H1 (cell line): Measurements from ENCODE around the gene DDX5. TPM values are rescaled to one million over a fixed set of nuclear protein-coding genes. Genes with fewer than 3 reads are reported as not detected.
"Not testable (repeated sequence)": the region's sequence is repeated elsewhere in the genome, so short reads cannot be mapped to it uniquely, and the experiment has no call there.

Experiments
- CTCF ChIA-PET: fragments of 300-600 bp; sonication (Branson Sonifier 250); formaldehyde crosslinking; loops from one replicate; lab custom pipeline; 2021; ENCODE audit not compliant: partially characterized antibody; lab: Charles Lee
- POLR2A ChIA-PET: fragments of 300-600 bp; sonication (Branson Sonifier 250); formaldehyde crosslinking; loops from one replicate; lab custom pipeline; 2021; ENCODE audit warnings: inconsistent platforms; ENCODE audit not compliant: partially characterized antibody; lab: Charles Lee
- DNase-seq, 2 experiments: peaks; one replicate each; pipeline versions ENCODE4 v3.0.0 to v3.0.0-alpha.2; 2010 to 2022; ENCODE audit warnings: low spot score in 2 of 2, low read depth in 1 of 2, mixed read lengths in 1 of 2
- FAIRE-seq: peaks from 2 replicates; lab custom pipeline; 2011; peaks lifted over from hg19 to GRCh38; lab: Jason Lieb, UNC
- H2AFZ ChIP-seq: 2 replicates; pipeline ENCODE4 v1.8.1; 2012; ENCODE audit warnings: low read length, inconsistent platforms
- H2AK5ac ChIP-seq: 2 replicates; pipeline ENCODE4 v1.6.1; 2013; ENCODE audit warnings: low read depth, low read length
- H2BK120ac ChIP-seq: replicated peaks from 2 replicates; pipeline ENCODE3; 2013; ENCODE audit warnings: low read depth, low read length, inconsistent platforms
- H2BK12ac ChIP-seq: 2 replicates; pipeline ENCODE4 v1.6.1; 2013; ENCODE audit warnings: low read depth, low read length
- H2BK15ac ChIP-seq: 2 replicates; pipeline ENCODE4 v1.6.1; 2013; ENCODE audit warnings: low read length
- H2BK20ac ChIP-seq: 2 replicates; pipeline ENCODE4 v1.6.1; 2013; ENCODE audit warnings: low read length
- H2BK5ac ChIP-seq: 2 replicates; pipeline ENCODE4 v1.6.1; 2013; ENCODE audit warnings: low read depth, low read length
- H3K14ac ChIP-seq: 2 replicates; pipeline ENCODE4 v1.6.1; 2013; ENCODE audit warnings: inconsistent platforms; ENCODE audit not compliant: insufficient read length
- H3K18ac ChIP-seq: 2 replicates; pipeline ENCODE4 v1.6.1; 2013; ENCODE audit warnings: low read length; ENCODE audit errors: extremely low read depth
- H3K23ac ChIP-seq: 2 replicates; pipeline ENCODE4 v1.6.1; 2013; ENCODE audit warnings: inconsistent platforms; ENCODE audit not compliant: insufficient read length
- H3K23me2 ChIP-seq: 2 replicates; pipeline ENCODE4 v1.6.1; 2013; ENCODE audit warnings: low read depth, low read length
- H3K27ac ChIP-seq: 2 replicates; pipeline ENCODE4 v1.6.1; 2011; ENCODE audit warnings: low read depth, low read length, inconsistent platforms
- H3K27me3 ChIP-seq, 4 experiments: replicated peaks in 1 of 4; 1 replicate in 1 of 4; 2 replicates in 3 of 4; pipeline versions ENCODE4 v1.6.1 to v1.8.1; 2011 to 2013; ENCODE audit warnings: low read length in 3 of 4, mild to moderate bottlenecking in 3 of 4, inconsistent platforms in 2 of 4, mixed read lengths in 2 of 4, moderate library complexity in 1 of 4; ENCODE audit not compliant: control insufficient read depth in 3 of 4, insufficient read depth in 3 of 4; ENCODE audit errors: extremely low read depth in 1 of 4
- H3K36me3 ChIP-seq, 4 experiments: 2 replicates each; pipeline versions ENCODE4 v1.6.1 to v1.8.1; 2011 to 2013; ENCODE audit warnings: mild to moderate bottlenecking in 4 of 4, low read length in 3 of 4, moderate library complexity in 2 of 4, control low read depth in 1 of 4, inconsistent platforms in 1 of 4; ENCODE audit not compliant: insufficient read depth in 4 of 4, control insufficient read depth in 2 of 4
- H3K4ac ChIP-seq: replicated peaks from 2 replicates; pipeline ENCODE3; 2013; ENCODE audit warnings: low read length, low read depth, mixed read lengths, inconsistent platforms; ENCODE audit not compliant: insufficient read length
- H3K4me1 ChIP-seq, 4 experiments: replicated peaks in 1 of 4; 1 replicate in 1 of 4; 2 replicates in 3 of 4; pipeline versions ENCODE4 v1.6.1 to v1.8.1; 2011 to 2013; ENCODE audit warnings: low read length in 3 of 4, inconsistent platforms in 2 of 4, mixed read lengths in 1 of 4; ENCODE audit not compliant: insufficient read depth in 4 of 4, control insufficient read depth in 3 of 4
- H3K4me2 ChIP-seq, 2 experiments: 2 replicates each; pipeline versions ENCODE4 v1.6.1 to v1.8.1; 2011 to 2013; ENCODE audit warnings: low read depth in 2 of 2, low read length in 2 of 2, control low read depth in 1 of 2, inconsistent platforms in 1 of 2, mild to moderate bottlenecking in 1 of 2; ENCODE audit not compliant: insufficient read depth in 1 of 2
- H3K4me3 ChIP-seq, 4 experiments: fragments of 200-600, 300-600 bp in 1 of 4; sonication (generic), shearing (Covaris generic), sonication (Bioruptor Twin) in 1 of 4; 2 replicates each; pipeline versions ENCODE4 v1.5.1 to v1.8.1; 2011 to 2016; ENCODE audit warnings: low read length in 4 of 4, low read depth in 3 of 4, control low read depth in 2 of 4, inconsistent platforms in 2 of 4, mild to moderate bottlenecking in 2 of 4, mixed read lengths in 1 of 4, moderate library complexity in 1 of 4; ENCODE audit not compliant: insufficient read depth in 2 of 4; ENCODE audit errors: extremely low read depth in 1 of 4
- H3K56ac ChIP-seq: replicated peaks from 2 replicates; pipeline ENCODE3; 2013; ENCODE audit warnings: low read depth, mild to moderate bottlenecking, mixed read lengths, low read length, inconsistent platforms; ENCODE audit not compliant: insufficient read length
- H3K79me1 ChIP-seq: 2 replicates; pipeline ENCODE4 v1.6.1; 2013; ENCODE audit warnings: low read depth, low read length, control low read depth
- H3K79me2 ChIP-seq, 2 experiments: 2 replicates each; pipeline versions ENCODE4 v1.6.1 to v1.8.1; 2012 to 2013; ENCODE audit warnings: low read length in 2 of 2, mild to moderate bottlenecking in 2 of 2, inconsistent platforms in 1 of 2; ENCODE audit not compliant: insufficient read depth in 2 of 2, control insufficient read depth in 1 of 2
- H3K9ac ChIP-seq, 4 experiments: replicated peaks in 1 of 4; 1 replicate in 1 of 4; 2 replicates in 3 of 4; pipeline versions ENCODE4 v1.6.1 to v1.8.1; 2011 to 2013; ENCODE audit warnings: low read depth in 3 of 4, low read length in 3 of 4, control low read depth in 2 of 4, mild to moderate bottlenecking in 2 of 4, moderate library complexity in 2 of 4, inconsistent platforms in 1 of 4; ENCODE audit errors: extremely low read depth in 1 of 4
- H3K9me3 ChIP-seq, 2 experiments: 2 replicates each; pipeline versions ENCODE4 v1.6.1 to v1.8.1; 2012 to 2013; ENCODE audit warnings: mild to moderate bottlenecking in 2 of 2, moderate library complexity in 2 of 2, control low read depth in 1 of 2, inconsistent platforms in 1 of 2, low read depth in 1 of 2, low read length in 1 of 2, mixed read lengths in 1 of 2; ENCODE audit not compliant: insufficient read depth in 2 of 2
- H4K20me1 ChIP-seq, 2 experiments: replicated peaks in 1 of 2; 2 replicates each; pipeline versions ENCODE3 to v1.8.1; 2011 to 2013; ENCODE audit warnings: inconsistent platforms in 2 of 2, low read length in 2 of 2, mild to moderate bottlenecking in 1 of 2; ENCODE audit not compliant: insufficient read depth in 2 of 2, control insufficient read depth in 1 of 2
- H4K5ac ChIP-seq: 2 replicates; pipeline ENCODE4 v1.6.1; 2013; ENCODE audit warnings: low read length, low read depth, mixed read lengths, inconsistent platforms; ENCODE audit not compliant: insufficient read length
- H4K8ac ChIP-seq: 2 replicates; pipeline ENCODE4 v1.8.0; 2013; ENCODE audit warnings: mild to moderate bottlenecking, moderate library complexity, low read length, inconsistent platforms; ENCODE audit not compliant: insufficient read depth; ENCODE audit errors: extremely low read depth
- H4K91ac ChIP-seq: replicated peaks from 2 replicates; pipeline ENCODE3; 2013; ENCODE audit warnings: low read length, mixed read lengths, inconsistent platforms; ENCODE audit not compliant: insufficient read length
- WGBS, 2 experiments: shearing (Covaris generic) in 1 of 2; methylation state at CpG; one replicate each; pipeline versions ENCODE4 v1.1.6 to v1.1.7; 2013 to 2015; ENCODE audit warnings: low lambda C conversion rate in 2 of 2, mixed read lengths in 2 of 2, inconsistent platforms in 1 of 2, low coverage in 1 of 2, missing lambda C conversion rate in 1 of 2; ENCODE audit not compliant: insufficient replicate concordance in 2 of 2, insufficient coverage in 1 of 2, insufficient read length in 1 of 2; ENCODE audit errors: extremely low coverage in 1 of 2, missing lambda C conversion rate in 1 of 2; 5-methylcytosine and 5-hydroxymethylcytosine counted together
- polyA plus RNA-seq, 7 experiments: library from polyadenylated mRNA; depleted of rRNA in 3 of 7; stranded (reverse) in 5 of 7; unstranded in 2 of 7; fragments of >200 nt in 5 of 7; fragments of 200-250 nt in 2 of 7; gene quantifications; 1 replicate in 5 of 7; 2 replicates in 1 of 7; 4 replicates in 1 of 7; pipeline versions ENCODE4 v1.2.1 to v1.2.3, GENCODE V29; 2011 to 2013; ENCODE audit warnings: missing spikeins in 2 of 7, mixed read lengths in 2 of 7
- total RNA-seq: library from RNA; stranded (reverse); fragmentation: NEBNext Ultra II Directional; extraction: Animal tissue kit (Norgen Biotek cat#: 25700); gene quantifications from 2 replicates; pipeline ENCODE4 v1.2.1, GENCODE V29; 2021

Gene DDX5
- total and polyA plus RNA-seq, 2 of the 8 experiments (the other 6 are each of a cell fraction or from before 2014, with no cell fraction given): 572 to 591 TPM

GRCh38 chr17:64495300-64495699 lies 10.8 kb downstream of the DDX5 start:
- not testable (repeated sequence) for H2BK15ac ChIP-seq, H3K79me1 ChIP-seq, H2BK12ac ChIP-seq, H4K5ac ChIP-seq, H3K23ac ChIP-seq, H3K4ac ChIP-seq, H3K56ac ChIP-seq, H2BK5ac ChIP-seq, DNase-seq, H3K4me1 ChIP-seq, H2BK20ac ChIP-seq, H3K18ac ChIP-seq, FAIRE-seq, H2BK120ac ChIP-seq, H3K9me3 ChIP-seq, H4K20me1 ChIP-seq, H3K27ac ChIP-seq, H4K8ac ChIP-seq, H4K91ac ChIP-seq, H3K23me2 ChIP-seq, H3K27me3 ChIP-seq, H3K9ac ChIP-seq, H3K14ac ChIP-seq, H2AFZ ChIP-seq, H2AK5ac ChIP-seq
- H3K79me2 ChIP-seq: peaks cover 7 to 38% of the 10 kb centered on the region in 2 experiments; a peak in 3 of 4 replicates
- peaks cover 12 to 57% (median 34%) of the 10 kb centered on the region in 4 experiments for H3K36me3 ChIP-seq
- peak overlapping the region in 1 of 4 experiments; percentile 70; a peak in 2 of 8 replicates for H3K4me3 ChIP-seq
- whole genome bisulfite sequencing, 2 experiments: 93 to 100% methylated on average over 1 to 5 of the region's 5 CpGs
- ChIA-PET CTCF (interaction anchor here (4.6 kb wide), 1 partner anchor 76 kb away, joined by 29 read pairs; no protein-coding TSS in a partner anchor), POLR2A (interaction anchor here (11.8 kb wide), 1 partner anchor 9 kb away, joined by 320 read pairs; the partner anchor contains the start of genes CEP95 and DDX5)
- H3K4me2 ChIP-seq: peak overlapping the region in 1 of 2 experiments; percentile 83; a peak in 3 of 4 replicates
